Naive thymus-derived CD8-positive, alpha-beta T cell (primary cell): ENCODE measurements around the gene GHITM. TPM values are rescaled to one million over a fixed set of nuclear protein-coding genes. Genes with fewer than 3 reads are reported as not detected.
"Not testable (repeated sequence)": the region's sequence is repeated elsewhere in the genome, so short reads cannot be mapped to it uniquely, and the experiment has no call there.

Experiments used
- ATAC-seq, 2 donors: fragments of 150-1000 bp; cut with Tn5 transposase in 1 of 2; sonication (Bioruptor Pico), chemical (Tn5 transposase) in 1 of 2; 1 replicate in 1 of 2; 2 replicates in 1 of 2; pipeline ENCODE4 v1.10.0; 2021; ENCODE audit warnings: mild to moderate bottlenecking in 2 of 2, moderate library complexity in 2 of 2
- POLR2A ChIA-PET: fragments of 350-600 bp; sonication (Branson Sonifier 250); formaldehyde crosslinking; loops from one replicate; lab custom pipeline; 2021; ENCODE audit warnings: antibody characterized with exemption; lab: Charles Lee
- DNase-seq, 10 donors: peaks; one replicate each; pipeline versions ENCODE4 v3.0.0 to v3.0.0-alpha.2; 2020 to 2022
- H3K27ac Mint-ChIP-seq, 10 donors: one replicate each; pipeline ENCODE4 v1.8.0; 2020 to 2022; ENCODE audit warnings: mild to moderate bottlenecking in 10 of 10, mixed read lengths in 10 of 10, moderate library complexity in 4 of 10, inconsistent platforms in 1 of 10
- H3K27me3 Mint-ChIP-seq, 5 donors: one replicate each; pipeline ENCODE4 v1.8.0; 2021 to 2022; ENCODE audit warnings: mixed read lengths in 5 of 5
- H3K36me3 Mint-ChIP-seq, 3 donors: one replicate each; pipeline ENCODE4 v1.8.0; 2020 to 2022; ENCODE audit warnings: mixed read lengths in 3 of 3, mild to moderate bottlenecking in 2 of 3, inconsistent platforms in 1 of 3
- H3K4me1 Mint-ChIP-seq, 4 donors: one replicate each; pipeline ENCODE4 v1.8.0; 2021 to 2022; ENCODE audit warnings: mixed read lengths in 4 of 4
- H3K4me3 Mint-ChIP-seq, 10 donors: one replicate each; pipeline ENCODE4 v1.8.0; 2020 to 2022; ENCODE audit warnings: mild to moderate bottlenecking in 10 of 10, mixed read lengths in 10 of 10, moderate library complexity in 6 of 10, inconsistent platforms in 1 of 10
- H3K9me3 Mint-ChIP-seq, 9 donors: one replicate each; pipeline ENCODE4 v1.8.0; 2020 to 2022; ENCODE audit warnings: mixed read lengths in 9 of 9, mild to moderate bottlenecking in 3 of 9, inconsistent platforms in 1 of 9, moderate library complexity in 1 of 9
- polyA plus RNA-seq, 3 donors: library from polyadenylated mRNA; unstranded; fragments of 300-500 nt; fragmentation: Illumina TruSeq; gene quantifications; one replicate each; pipeline ENCODE4 v1.2.3, GENCODE V29; 2021
- total RNA-seq, 8 experiments: library from RNA in 2 of 8; stranded (reverse) in 2 of 8; gene quantifications; one replicate each; pipeline ENCODE4 v1.2.3 and lab custom pipeline; 2021 to 2026

Gene GHITM, protein sequence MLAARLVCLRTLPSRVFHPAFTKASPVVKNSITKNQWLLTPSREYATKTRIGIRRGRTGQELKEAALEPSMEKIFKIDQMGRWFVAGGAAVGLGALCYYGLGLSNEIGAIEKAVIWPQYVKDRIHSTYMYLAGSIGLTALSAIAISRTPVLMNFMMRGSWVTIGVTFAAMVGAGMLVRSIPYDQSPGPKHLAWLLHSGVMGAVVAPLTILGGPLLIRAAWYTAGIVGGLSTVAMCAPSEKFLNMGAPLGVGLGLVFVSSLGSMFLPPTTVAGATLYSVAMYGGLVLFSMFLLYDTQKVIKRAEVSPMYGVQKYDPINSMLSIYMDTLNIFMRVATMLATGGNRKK
- total RNA-seq (10 to 100 TPM; 90.3 to 92.5 TPM), polyA plus RNA-seq (100 to 1,000 TPM; 270 to 338 (median 281) TPM), total RNA-seq (lab: John Stamatoyannopoulos, UW) (145 to 378 (median 182) reads per million in 6 experiments)

- H3K9me3 Mint-ChIP-seq: no peaks in the 10 kb centered on the region
- peaks cover 0 to 28% (median 4%) of the 10 kb centered on the region in 3 donors for H3K36me3 Mint-ChIP-seq
Observed at GRCh38 chr10:84139126-84140035, at the start of gene GHITM. GHITM (plus strand) TSS chr10:84139509; CDS start chr10:84141501, 1,992 bp downstream.

DNA sequence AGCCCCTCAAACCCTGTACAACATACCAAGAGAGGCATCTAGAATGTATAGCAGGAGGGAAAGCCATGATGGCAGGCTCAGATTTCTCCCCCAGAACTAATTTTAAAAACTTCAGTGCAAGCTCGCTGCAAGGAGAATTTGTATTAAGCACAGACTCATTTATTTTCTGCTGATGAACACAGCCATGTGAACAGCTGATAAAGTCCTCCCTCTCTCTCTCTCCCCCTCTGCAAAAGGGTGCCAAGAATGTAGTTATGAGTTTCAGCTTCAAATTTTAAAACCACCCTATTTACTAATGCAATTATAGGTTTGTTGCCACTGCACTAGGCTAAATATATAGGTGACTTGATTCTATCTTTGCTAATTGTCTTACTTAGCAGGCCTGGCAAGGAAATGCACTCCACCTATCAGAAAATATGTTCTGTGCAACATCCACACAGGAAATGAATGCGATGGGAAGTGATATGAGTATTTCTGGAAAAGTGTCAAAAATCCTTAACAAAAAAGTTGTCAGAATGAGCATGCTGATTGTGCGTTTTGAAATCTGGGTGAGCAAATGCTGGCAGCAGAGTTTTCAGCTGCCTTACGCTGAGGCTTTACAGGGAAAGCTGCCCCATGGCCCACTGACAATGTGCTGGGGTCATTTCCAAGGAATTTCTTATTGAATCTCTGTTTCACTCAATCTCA is 43.4 kb upstream of the GHITM start:
- Mint-ChIP-seq H3K27ac (no peak overlapping the region), H3K4me1 (no peaks in the 10 kb centered on the region), H3K36me3 (no peaks in the 10 kb centered on the region), H3K27me3 (peaks cover 3 to 11% (median 7%) of the 10 kb centered on the region in 5 donors), H3K4me3 (no peak overlapping the region), H3K9me3 (no peaks in the 10 kb centered on the region)
- no peak for ATAC-seq
- POLR2A ChIA-PET: no interaction called here
- no peak for DNase-seq

More at GRCh38 chr10:84139126-84140035, at the start of gene GHITM:
- POLR2A ChIA-PET: interaction anchor here (0.8 to 1.4 kb wide), 4 partner anchors 38 to 189 kb away, joined by 4 to 5 read pairs (median 5); no protein-coding TSS in a partner anchor
- peak; percentile 94 to 95 for ATAC-seq
- Mint-ChIP-seq H3K4me1 (peaks cover 18 to 32% (median 26%) of the 10 kb centered on the region in 4 donors), H3K27ac (peak within 1 kb of the TSS; percentile 94 to 99 (median 98)), H3K4me3 (peak within 1 kb of the TSS; percentile 89 to 97 (median 93)), H3K27me3 (peaks cover 0 to under 1% (median 0%) of the 10 kb centered on the region in 5 donors)
- DNase-seq: peak; percentile 95 to 100 (median 99)

- POLR2A ChIA-PET: no interaction called here
- Mint-ChIP-seq H3K36me3 (no peaks in the 10 kb centered on the region), H3K4me3 (no peak overlapping the region), H3K27me3 (peaks cover under 1 to 7% (median 5%) of the 10 kb centered on the region in 5 donors), H3K27ac (no peak overlapping the region), H3K9me3 (no peaks in the 10 kb centered on the region), H3K4me1 (no peaks in the 10 kb centered on the region)
- ATAC-seq: no peak
- no peak for DNase-seq
Observed at GRCh38 chr10:84097787-84098353, 41.4 kb upstream of the GHITM start.

- H3K27ac Mint-ChIP-seq: no peak overlapping the region
- no peak for DNase-seq
- H3K27me3 Mint-ChIP-seq: peaks cover 0 to 7% (median 3%) of the 10 kb centered on the region in 5 donors
- no peaks in the 10 kb centered on the region for H3K4me1 Mint-ChIP-seq
- no peaks in the 10 kb centered on the region for H3K9me3 Mint-ChIP-seq
- ATAC-seq: no peak
- POLR2A ChIA-PET: no interaction called here
- no peaks in the 10 kb centered on the region for H3K36me3 Mint-ChIP-seq
- H3K4me3 Mint-ChIP-seq: no peak overlapping the region
Observed at GRCh38 chr10:84098667-84099066, 40.6 kb upstream of the GHITM start.

DNA sequence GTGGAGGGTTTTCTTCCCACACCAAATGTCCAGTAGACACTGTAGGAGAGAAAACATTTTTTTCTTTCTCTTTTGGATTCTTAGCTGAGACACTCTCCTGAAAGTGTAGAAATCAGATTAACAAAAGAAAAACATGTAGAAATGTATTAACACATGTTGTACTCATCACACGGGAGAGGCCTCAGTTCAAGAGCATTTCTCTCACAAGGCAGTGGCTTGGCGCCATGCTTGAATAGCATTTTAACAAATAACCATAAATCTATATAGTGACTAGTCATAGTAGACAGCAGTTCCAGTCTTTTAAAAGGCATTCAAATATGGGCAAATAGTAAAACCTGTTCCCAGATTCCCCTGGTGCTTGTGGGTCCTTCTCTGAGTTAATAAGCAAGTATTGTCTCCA is 38.3 kb upstream of the GHITM start:
- H3K4me1 Mint-ChIP-seq: no peaks in the 10 kb centered on the region
- no peak for DNase-seq
- no peaks in the 10 kb centered on the region for H3K36me3 Mint-ChIP-seq
- peaks cover 0 to 7% (median 3%) of the 10 kb centered on the region in 5 donors for H3K27me3 Mint-ChIP-seq
- POLR2A ChIA-PET: no interaction called here
- H3K4me3 Mint-ChIP-seq: no peak overlapping the region
- no peak overlapping the region for H3K27ac Mint-ChIP-seq
- ATAC-seq: no peak
- no peaks in the 10 kb centered on the region for H3K9me3 Mint-ChIP-seq

DNA sequence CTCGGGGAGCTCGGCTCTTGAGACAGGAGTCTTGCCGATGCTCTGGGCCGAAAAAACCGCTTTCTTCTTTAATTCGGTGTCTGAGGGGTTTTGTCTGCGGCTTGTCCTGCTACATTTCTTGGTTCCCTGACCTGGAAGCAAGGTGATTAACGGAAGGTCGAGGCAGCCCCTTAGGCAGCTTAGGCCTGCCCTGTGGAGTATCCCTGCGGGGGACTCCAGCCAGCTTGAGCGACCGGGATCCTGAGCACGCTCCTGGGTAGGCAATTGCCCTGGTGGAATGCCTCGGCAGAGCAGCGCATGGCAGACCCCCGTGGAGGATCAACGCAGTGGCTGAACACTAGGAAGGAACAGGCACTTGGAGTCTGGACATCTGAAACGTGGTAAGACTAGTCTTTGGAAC is 30.5 kb upstream of the GHITM start:
- no peaks in the 10 kb centered on the region for H3K9me3 Mint-ChIP-seq
- POLR2A ChIA-PET: no interaction called here

DNA sequence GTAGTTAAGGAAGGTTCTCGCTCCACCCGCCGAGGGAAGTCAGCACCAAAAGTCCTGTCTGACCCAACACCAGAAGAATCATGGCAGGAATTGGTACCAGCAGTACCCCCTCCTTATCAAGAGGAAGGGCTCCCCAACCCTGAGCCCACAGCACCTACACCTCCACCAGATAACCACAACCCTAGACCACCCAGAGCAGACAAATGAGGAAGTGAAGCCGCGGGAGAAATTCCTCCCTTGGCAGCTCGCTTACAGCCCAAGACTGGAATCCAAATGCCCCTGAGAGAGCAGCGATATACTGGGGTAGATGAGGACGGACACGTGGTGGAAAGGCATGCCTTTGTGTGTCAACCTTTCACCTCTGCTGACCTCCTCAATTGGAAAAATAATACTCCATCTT is 29.5 kb upstream of the GHITM start:
- H3K9me3 Mint-ChIP-seq, H3K36me3 Mint-ChIP-seq, DNase-seq, H3K4me3 Mint-ChIP-seq, H3K27ac Mint-ChIP-seq, POLR2A ChIA-PET, H3K4me1 Mint-ChIP-seq, ATAC-seq: not testable (repeated sequence)
- H3K27me3 Mint-ChIP-seq: peaks cover 3 to 27% (median 9%) of the 10 kb centered on the region in 5 donors

More for the DNA sequence above, 30.5 kb upstream of the GHITM start:
- H3K36me3 Mint-ChIP-seq: no peaks in the 10 kb centered on the region
- H3K27me3 Mint-ChIP-seq: peaks cover 3 to 23% (median 6%) of the 10 kb centered on the region in 5 donors
- ATAC-seq (no peak), DNase-seq (no peak)
- no peak overlapping the region for H3K27ac Mint-ChIP-seq
- no peak overlapping the region for H3K4me3 Mint-ChIP-seq
- H3K4me1 Mint-ChIP-seq: peaks cover 0 to 2% (median 0%) of the 10 kb centered on the region in 4 donors

GRCh38 chr10:84113468-84113867 is 25.8 kb upstream of the GHITM start:
- POLR2A ChIA-PET, H3K4me1 Mint-ChIP-seq, ATAC-seq: not testable (repeated sequence)

GRCh38 chr10:84114088-84114667 is 25.1 kb upstream of the GHITM start:
- Mint-ChIP-seq H3K36me3 (no peaks in the 10 kb centered on the region), H3K9me3 (peaks cover 0 to 3% (median 0%) of the 10 kb centered on the region in 9 donors), H3K27ac (no peak overlapping the region), H3K4me1 (peaks cover 0 to 1% (median 0%) of the 10 kb centered on the region in 4 donors), H3K4me3 (no peak overlapping the region), H3K27me3 (peaks cover 8 to 46% (median 15%) of the 10 kb centered on the region in 5 donors)
- DNase-seq (no peak), ATAC-seq (no peak)
- POLR2A ChIA-PET: no interaction called here

More at GRCh38 chr10:84113468-84113867, 25.8 kb upstream of the GHITM start:
- DNase-seq, H3K36me3 Mint-ChIP-seq, H3K9me3 Mint-ChIP-seq, H3K27ac Mint-ChIP-seq, H3K4me3 Mint-ChIP-seq: not testable (repeated sequence)
- H3K27me3 Mint-ChIP-seq: peaks cover 8 to 44% (median 14%) of the 10 kb centered on the region in 5 donors

- H3K27ac Mint-ChIP-seq, ATAC-seq, POLR2A ChIA-PET, H3K9me3 Mint-ChIP-seq, H3K36me3 Mint-ChIP-seq, H3K4me3 Mint-ChIP-seq, DNase-seq, H3K4me1 Mint-ChIP-seq: not testable (repeated sequence)
- peaks cover 1 to 28% (median 17%) of the 10 kb centered on the region in 5 donors for H3K27me3 Mint-ChIP-seq
Observed at GRCh38 chr10:84117204-84117603, 22.1 kb upstream of the GHITM start.

DNA sequence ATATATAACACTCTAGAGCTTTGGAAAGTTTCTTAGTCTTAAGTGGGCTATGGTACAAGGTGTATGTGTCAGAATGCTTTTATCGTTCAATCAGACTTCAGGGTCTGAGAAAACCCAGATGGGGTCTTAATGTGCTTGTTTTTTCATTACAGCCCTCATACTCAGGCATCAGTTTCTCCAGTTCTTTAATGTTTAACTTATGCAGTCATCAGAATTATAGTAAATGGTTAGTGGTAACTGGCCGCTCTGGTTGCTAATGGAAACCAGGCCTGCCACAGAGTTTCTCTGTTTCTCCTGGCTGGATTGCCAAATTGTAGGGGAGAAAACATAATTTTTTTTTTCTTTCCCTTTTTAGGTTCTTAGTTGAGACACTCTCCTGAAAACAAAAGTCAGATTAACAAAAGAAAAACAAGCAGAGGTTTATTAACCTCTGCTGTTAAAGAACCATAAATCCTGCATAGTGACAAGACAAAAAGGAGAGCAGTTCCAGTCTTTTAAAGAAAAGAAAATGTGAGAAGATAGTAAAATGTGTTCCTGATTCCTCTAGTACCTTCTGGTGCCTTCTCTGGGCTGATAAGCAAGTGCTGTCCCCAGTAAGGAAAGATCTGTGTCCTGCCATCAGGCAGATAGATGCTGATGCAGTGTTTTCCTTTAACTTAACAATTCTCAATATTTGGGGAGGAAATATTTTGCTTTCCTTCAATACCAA is 21.5 kb upstream of the GHITM start:
- peaks cover 1 to 28% (median 17%) of the 10 kb centered on the region in 5 donors for H3K27me3 Mint-ChIP-seq

More for the DNA sequence above, 21.5 kb upstream of the GHITM start:
- ATAC-seq (no peak), DNase-seq (no peak)
- Mint-ChIP-seq H3K27ac (no peak overlapping the region), H3K9me3 (peaks cover 0 to 3% (median 0%) of the 10 kb centered on the region in 9 donors), H3K4me1 (no peaks in the 10 kb centered on the region), H3K4me3 (no peak overlapping the region), H3K36me3 (no peaks in the 10 kb centered on the region)
- POLR2A ChIA-PET: no interaction called here
